HepG2 (cell line): ENCODE results near the gene WBP1. TPM values are rescaled to one million over a fixed set of nuclear protein-coding genes. Genes with fewer than 3 reads are reported as not detected.

Source experiments
- DR1 ChIP-seq: sonication (generic); formaldehyde crosslinking; IDR thresholded peaks from 2 replicates; pipeline ENCODE4 v1.8.0; 2021; ENCODE audit warnings: mild to moderate bottlenecking, missing genetic modification reagents, inconsistent platforms
- GTF3A ChIP-seq: sonication (generic); formaldehyde crosslinking; conservative IDR thresholded peaks from 2 replicates; pipeline ENCODE4 v1.4.0; 2020; ENCODE audit warnings: mild to moderate bottlenecking, missing genetic modification reagents
- KDM2A ChIP-seq: sonication (generic); formaldehyde crosslinking; IDR thresholded peaks from 2 replicates; pipeline ENCODE4 v1.4.0; 2020; ENCODE audit warnings: low read depth, missing genetic modification reagents, borderline replicate concordance
- NCOA1 ChIP-seq: sonication (generic); formaldehyde crosslinking; IDR thresholded peaks from 2 replicates; pipeline ENCODE4 v1.9.0; 2021; ENCODE audit warnings: missing genetic modification reagents
- NFIB ChIP-seq: sonication (generic); formaldehyde crosslinking; IDR thresholded peaks from 2 replicates; pipeline ENCODE4 v1.9.0; 2021; ENCODE audit warnings: missing genetic modification reagents, mild to moderate bottlenecking, borderline replicate concordance
- SAP130 ChIP-seq: IDR thresholded peaks from 2 replicates; pipeline ENCODE4 v1.6.1; 2016; ENCODE audit warnings: low read depth
- SNAPC5 ChIP-seq: sonication (generic); formaldehyde crosslinking; IDR thresholded peaks from 2 replicates; pipeline ENCODE4 v1.8.1; 2023; ENCODE audit warnings: mild to moderate bottlenecking, missing genetic modification reagents, borderline replicate concordance
- TCF7 ChIP-seq: sonication (generic); IDR thresholded peaks from 2 replicates; pipeline ENCODE4 v1.6.1; 2016; ENCODE audit warnings: antibody characterized with exemption, low read depth
- THYN1 ChIP-seq: sonication (generic); formaldehyde crosslinking; IDR thresholded peaks from 2 replicates; pipeline ENCODE4 v1.8.1; 2023; ENCODE audit warnings: low read depth, mild to moderate bottlenecking, moderate library complexity, missing genetic modification reagents, borderline replicate concordance
- TSC22D2 ChIP-seq: sonication (generic); formaldehyde crosslinking; IDR thresholded peaks from 2 replicates; pipeline ENCODE4 v1.5.1; 2020; ENCODE audit warnings: missing genetic modification reagents, mild to moderate bottlenecking, borderline replicate concordance
- ZBTB34 ChIP-seq: sonication (generic); formaldehyde crosslinking; IDR thresholded peaks from 2 replicates; pipeline ENCODE4 v1.8.0; 2022; ENCODE audit warnings: mild to moderate bottlenecking, missing genetic modification reagents
- ZNF33A ChIP-seq: sonication (generic); formaldehyde crosslinking; IDR thresholded peaks from 2 replicates; pipeline ENCODE4 v1.5.1; 2020; ENCODE audit warnings: missing genetic modification reagents, mild to moderate bottlenecking, moderate library complexity, borderline replicate concordance
- ZNF562 ChIP-seq: sonication (generic); formaldehyde crosslinking; IDR thresholded peaks from 2 replicates; pipeline ENCODE4 v1.8.0; 2022; ENCODE audit warnings: missing genetic modification reagents, borderline replicate concordance
- ZNF597 ChIP-seq: sonication (generic); formaldehyde crosslinking; IDR thresholded peaks from 2 replicates; pipeline ENCODE4 v1.5.0; 2020; ENCODE audit warnings: missing genetic modification reagents
- ZNF609 ChIP-seq: sonication (generic); formaldehyde crosslinking; IDR thresholded peaks from 2 replicates; pipeline ENCODE4 v1.4.0; 2020; ENCODE audit warnings: mild to moderate bottlenecking, missing genetic modification reagents, borderline replicate concordance
- ZNF782 ChIP-seq: sonication (generic); formaldehyde crosslinking; IDR thresholded peaks from 2 replicates; pipeline ENCODE4 v1.4.0; 2020; ENCODE audit warnings: missing genetic modification reagents, mild to moderate bottlenecking, borderline replicate concordance
- ZNF839 ChIP-seq: sonication (generic); formaldehyde crosslinking; IDR thresholded peaks from 2 replicates; pipeline ENCODE4 v1.4.0; 2020; ENCODE audit warnings: missing genetic modification reagents, mild to moderate bottlenecking, borderline replicate concordance
- ZXDC ChIP-seq: sonication (generic); formaldehyde crosslinking; IDR thresholded peaks from 2 replicates; pipeline ENCODE4 v1.5.0; 2020; ENCODE audit warnings: mild to moderate bottlenecking, missing genetic modification reagents
- polyA plus RNA-seq, 8 experiments: library from polyadenylated mRNA; depleted of rRNA in 3 of 8; stranded (reverse) in 7 of 8; unstranded in 1 of 8; fragments of >200 nt; fragmentation: Illumina TruSeq in 4 of 8; extraction: Trizol in 4 of 8; gene quantifications; 2 replicates each; pipeline versions ENCODE4 v1.2.1 to v1.2.3, GENCODE V29; 2011 to 2016; ENCODE audit warnings: low read depth in 4 of 8, missing spikeins in 1 of 8, mixed read lengths in 1 of 8; ENCODE audit not compliant: insufficient read depth in 1 of 8
- total RNA-seq, 5 experiments: library from RNA; depleted of rRNA; stranded (reverse); fragments of >200 nt; fragmentation: Illumina TruSeq; extraction: Trizol; gene quantifications; 2 replicates each; pipeline ENCODE4 v1.2.3, GENCODE V29; 2016; ENCODE audit warnings: low read depth in 1 of 5

The WBP1 gene
- total and polyA plus RNA-seq, 2 of the 13 experiments (the other 11 are each of a cell fraction or from before 2014, with no cell fraction given): 38.8 to 85.7 TPM

- no peak for TF ChIP-seq TSC22D2
- TF ChIP-seq ZNF597 (CRISPR knock-in tag): no peak
- TF ChIP-seq NFIB (CRISPR knock-in tag): 0 out of 2 replicates have a peak, but pooled peaks have one; percentile 34
- no peak for TF ChIP-seq DR1 (CRISPR knock-in tag)
- TF ChIP-seq ZNF33A (CRISPR knock-in tag): no peak
- TF ChIP-seq ZXDC (CRISPR knock-in tag): no peak
- TF ChIP-seq SAP130 (CRISPR knock-in tag): no peak; the same call in 1 of the 2 replicates
- no peak; the same call in 1 of the 2 replicates for TF ChIP-seq ZNF782
- 0 out of 2 replicates have a peak, but pooled peaks have one; percentile 24 for TF ChIP-seq ZNF562
- no peak for TF ChIP-seq SNAPC5 (CRISPR knock-in tag)
- no peak for TF ChIP-seq ZNF609 (CRISPR knock-in tag)
- peak; percentile 73; the same call in 1 of the 2 replicates for TF ChIP-seq ZBTB34
- no peak for TF ChIP-seq GTF3A (CRISPR knock-in tag)
- TF ChIP-seq KDM2A (CRISPR knock-in tag): peak; percentile 51
- TF ChIP-seq ZNF839 (CRISPR knock-in tag): no peak
- no peak; the same call in 1 of the 2 replicates for TF ChIP-seq THYN1 (CRISPR knock-in tag)
- TF ChIP-seq TCF7: no peak
- no peak; the same call in 1 of the 2 replicates for TF ChIP-seq NCOA1 (CRISPR knock-in tag)
Observed at GRCh38 chr2:74497777-74498499, 39.7 kb downstream of the WBP1 start (continued).
